Nucleus accumbens (tissue), 56 donors: ENCODE data around the gene COLGALT1.

Source experiments
- DNase-seq, 56 donors: peaks; one replicate each; lab custom pipeline; 2025; lab: John Stamatoyannopoulos, UW

COLGALT1 gene

GRCh38 chr19:17617807-17618192, 62.4 kb downstream of the COLGALT1 start:
- no peak for DNase-seq

- no peak for DNase-seq
Observed at GRCh38 chr19:17618281-17618903, 62.9 kb downstream of the COLGALT1 start.

- DNase-seq: no peak
Observed at GRCh38 chr19:17618936-17619335, 63.5 kb downstream of the COLGALT1 start.

DNA sequence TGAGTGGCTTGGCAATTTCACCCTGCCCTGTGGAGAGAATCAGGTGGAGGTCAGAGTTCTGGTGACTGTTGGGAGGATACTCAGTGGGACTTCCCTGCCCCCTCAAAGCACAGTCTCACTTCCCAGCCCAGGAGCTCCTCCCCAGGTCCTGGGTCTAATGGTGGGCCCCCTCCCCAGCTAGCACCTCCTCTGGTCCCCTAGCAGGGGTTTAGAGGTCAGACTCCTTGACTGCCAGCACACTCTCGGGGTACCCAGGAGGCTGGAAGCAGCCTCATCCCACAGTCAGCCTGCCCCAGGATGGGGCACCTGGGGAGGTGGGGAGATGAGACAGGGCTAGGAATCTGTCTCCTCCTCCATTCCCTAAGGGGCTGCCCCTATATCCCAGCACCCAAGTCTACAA, 65.2 kb downstream of the COLGALT1 start:
- no peak for DNase-seq

DNA sequence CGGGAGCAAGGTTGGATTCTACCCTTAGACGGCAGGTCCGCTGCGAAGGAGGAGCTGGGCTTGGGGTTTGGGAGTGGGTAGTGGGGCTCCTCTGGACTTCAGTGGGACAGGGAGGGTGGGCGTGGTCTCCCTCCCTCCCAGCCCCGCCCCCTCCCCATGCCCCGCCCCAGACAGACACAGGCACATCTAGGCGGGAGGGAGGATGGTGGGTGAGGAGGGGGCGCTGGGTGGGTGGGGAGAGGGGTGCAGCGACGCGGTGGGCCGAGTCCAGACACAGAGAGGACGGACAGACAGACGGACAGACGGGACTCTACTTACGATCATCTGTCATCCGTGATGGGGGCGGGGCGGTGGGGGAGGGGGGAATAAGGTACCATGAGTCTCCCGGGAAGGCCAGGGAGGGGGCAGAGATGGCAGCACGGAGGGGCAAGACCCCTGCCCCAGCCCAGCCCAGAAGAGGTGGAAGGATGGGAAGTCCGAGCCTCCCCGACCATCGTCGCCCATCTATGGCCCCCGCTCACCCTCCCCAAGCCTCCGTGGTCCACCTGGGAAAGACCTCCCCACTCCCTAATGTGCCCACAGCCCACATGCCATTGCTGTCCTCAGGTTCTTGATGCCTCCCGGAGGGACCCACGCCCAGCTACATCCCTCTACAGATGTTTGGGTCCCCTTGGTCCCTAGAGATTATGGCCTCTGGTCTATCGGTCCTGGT, 67.9 kb downstream of the COLGALT1 start:
- DNase-seq: no peak

DNA sequence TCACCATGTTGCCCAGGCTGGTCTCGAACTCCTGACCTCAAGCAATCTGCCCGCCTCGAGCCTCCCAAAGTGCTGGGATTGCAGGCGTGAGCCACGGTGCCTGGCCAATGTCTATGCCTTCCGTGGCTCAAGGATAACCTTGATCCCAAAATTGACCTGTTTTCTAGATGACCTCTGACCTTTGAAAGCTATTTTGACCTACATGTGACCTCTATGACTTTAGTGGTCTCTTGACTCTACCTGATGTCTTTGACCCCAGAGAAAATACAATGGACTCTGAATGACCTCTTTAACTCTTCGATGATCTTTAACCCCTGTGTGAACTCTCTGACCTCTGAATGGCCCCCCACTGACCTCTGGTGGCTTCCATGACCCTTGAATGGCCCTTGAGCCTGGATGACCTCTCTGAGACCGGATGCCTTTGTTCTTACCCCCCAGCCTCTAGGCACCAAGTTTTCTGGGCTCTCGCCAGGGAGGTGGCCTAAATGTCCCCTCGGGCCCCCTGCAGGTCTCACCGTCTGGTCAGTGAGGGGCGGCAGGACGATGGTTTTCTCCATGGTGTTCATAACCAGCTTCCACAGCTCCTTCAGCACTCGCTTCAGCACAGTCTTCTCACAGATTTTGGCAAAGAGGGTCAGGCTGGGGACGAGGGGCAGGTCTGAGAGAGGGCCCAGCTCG, 69.0 kb downstream of the COLGALT1 start:
- DNase-seq: no peak

DNA sequence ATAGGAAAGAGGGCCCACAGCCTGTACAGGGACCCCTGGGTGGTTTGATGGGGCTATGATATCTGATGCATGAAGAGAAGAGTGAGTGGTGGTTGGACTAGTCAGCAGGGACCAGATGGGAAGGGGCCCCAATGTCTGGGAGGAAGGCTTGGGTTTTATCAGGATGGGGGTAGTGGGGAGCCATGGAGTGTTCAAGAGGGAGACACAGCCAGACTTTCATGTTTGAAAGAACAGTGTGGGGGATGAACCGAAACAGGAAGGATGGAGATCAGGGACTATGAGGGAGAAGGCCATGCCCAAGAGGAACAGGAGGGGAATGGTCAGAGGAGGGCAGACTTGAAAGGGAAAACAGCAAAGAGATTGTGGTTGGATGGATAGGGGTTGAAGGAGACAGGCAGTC, 69.6 kb downstream of the COLGALT1 start:
- no peak for DNase-seq

GRCh38 chr19:17625980-17626379, 70.5 kb downstream of the COLGALT1 start:
- no peak for DNase-seq

GRCh38 chr19:17626456-17627015, 71.1 kb downstream of the COLGALT1 start:
- no peak for DNase-seq

- DNase-seq: no peak
Observed at GRCh38 chr19:17627161-17627560, 71.7 kb downstream of the COLGALT1 start.

DNA sequence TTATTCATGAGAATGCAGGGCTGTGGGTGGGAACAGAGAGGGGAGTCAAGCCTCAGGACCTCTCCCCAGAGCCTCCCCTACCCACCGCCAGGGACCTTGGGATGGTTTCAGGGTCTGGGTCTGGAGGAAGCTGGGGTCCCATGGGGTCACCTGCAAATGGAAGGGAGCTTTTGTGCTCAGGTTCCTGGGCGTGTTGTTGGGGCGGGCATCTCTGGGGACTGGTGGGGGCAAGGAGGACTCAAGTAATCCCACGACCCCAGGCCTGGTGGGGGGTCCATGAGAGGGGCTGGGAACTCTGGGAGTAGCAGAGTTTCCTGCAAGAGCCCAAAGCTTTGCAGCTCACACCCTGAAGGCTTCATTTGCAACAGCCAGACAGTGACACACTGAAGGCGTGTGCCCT, 72.5 kb downstream of the COLGALT1 start:
- DNase-seq: no peak

DNA sequence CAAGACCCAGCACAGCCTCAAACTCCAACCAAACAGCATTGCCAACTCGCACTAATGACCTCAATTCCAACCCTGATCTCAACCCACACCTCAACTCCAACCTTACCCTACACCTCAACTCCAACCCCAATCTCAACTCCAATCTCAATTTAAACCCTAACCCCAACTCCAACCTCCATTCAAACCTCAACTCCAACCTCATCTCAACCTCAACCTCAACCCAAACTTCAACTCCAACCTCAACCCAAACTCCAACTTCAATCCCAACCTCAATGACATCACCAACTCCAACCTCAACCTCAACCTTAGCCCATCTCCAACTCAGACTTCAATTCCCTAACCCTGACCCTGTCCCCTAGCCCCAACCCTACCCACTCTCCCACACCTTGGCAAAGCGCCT, 74.3 kb downstream of the COLGALT1 start:
- no peak for DNase-seq

GRCh38 chr19:17632577-17632976, 77.1 kb downstream of the COLGALT1 start:
- no peak for DNase-seq
